ENCODE measurements around the gene PNMA8B.

- no peak for TF ChIP-seq EZH2 (optimal IDR thresholded peaks at IDR 0.05; ENCODE audit: low read depth, low read length)
- no peak for TF ChIP-seq CTCF (IDR thresholded peaks at IDR 0.05; ENCODE audit: low read length)
- no peak for TF ChIP-seq EZH2phosphoT487 (IDR thresholded peaks at IDR 0.05; ENCODE audit: low read length)
Measured at GRCh38 chr19:46451352-46451751, 44.3 kb downstream of the PNMA8B start.

Measured in MM.1S (cell line).